GM12891 (cell line): ENCODE data around the gene ELAC2.

Experiments used
- PAX5 ChIP-seq: IDR thresholded peaks from 2 replicates; pipeline ENCODE4 v1.6.1; 2011; ENCODE audit warnings: low read length, moderate library complexity, mild to moderate bottlenecking; ENCODE audit not compliant: insufficient read depth, severe bottlenecking
- POLR2A ChIP-seq: IDR thresholded peaks from 2 replicates; pipeline ENCODE4 v1.6.1; 2011; ENCODE audit warnings: low read depth, low read length, control low read depth
- POLR2AphosphoS5 ChIP-seq: IDR thresholded peaks from 2 replicates; pipeline ENCODE4 v1.6.1; 2011; ENCODE audit warnings: low read depth, low read length, control low read depth
- SPI1 ChIP-seq: IDR thresholded peaks from 2 replicates; pipeline ENCODE4 v1.6.1; 2011; ENCODE audit warnings: low read depth, low read length, control low read depth
- TAF1 ChIP-seq: IDR thresholded peaks from 2 replicates; pipeline ENCODE4 v1.6.1; 2011; ENCODE audit warnings: low read depth, low read length, control low read depth

- no peak for TF ChIP-seq POLR2A
- TF ChIP-seq POLR2AphosphoS5 = no peak
- no peak for TF ChIP-seq PAX5
- TF ChIP-seq TAF1 = no peak
- TF ChIP-seq SPI1 = no peak
These were observed 18.9 kb upstream of the ELAC2 start for GRCh38 chr17:13036751-13037150.
